ENCODE results near the gene HIVEP3. TPM values are rescaled to one million over a fixed set of nuclear protein-coding genes. Genes with fewer than 3 reads are reported as not detected.

Gene HIVEP3
- total RNA-seq, 4 donors from 2014 or later: 4.6 to 8.3 (median 6.5) TPM

GRCh38 chr1:41637367-41637766 lies 281.4 kb downstream of the HIVEP3 start:
- no peaks in the 10 kb centered on the region for H3K27me3 ChIP-seq
- peaks cover 0 to 14% (median 3%) of the 10 kb centered on the region in 4 donors for H3K4me1 ChIP-seq
- H3K9me3 ChIP-seq: no peaks in the 10 kb centered on the region
- H3K36me3 ChIP-seq: no peaks in the 10 kb centered on the region
- H3K4me3 ChIP-seq: no peak overlapping the region
- TF ChIP-seq POLR2A (IDR thresholded peaks at IDR 0.05): no peak
- TF ChIP-seq CTCF (IDR thresholded peaks at IDR 0.05): no peak
- DNase-seq: no peak
- H3K27ac ChIP-seq: no peak overlapping the region

- no peak for DNase-seq
- H3K27me3 ChIP-seq: no peaks in the 10 kb centered on the region
- H3K9me3 ChIP-seq: no peaks in the 10 kb centered on the region
- H3K4me1 ChIP-seq: no peaks in the 10 kb centered on the region
- no peak overlapping the region for H3K27ac ChIP-seq
- no peak for TF ChIP-seq CTCF (IDR thresholded peaks at IDR 0.05)
- no peak for TF ChIP-seq POLR2A (IDR thresholded peaks at IDR 0.05)
- H3K4me3 ChIP-seq: no peak overlapping the region
- H3K36me3 ChIP-seq: no peaks in the 10 kb centered on the region
These were observed 285.0 kb downstream of the HIVEP3 start for GRCh38 chr1:41633764-41634163.

GRCh38 chr1:41632781-41633575 lies 285.7 kb downstream of the HIVEP3 start:
- TF ChIP-seq CTCF (IDR thresholded peaks at IDR 0.05): no peak
- no peak for TF ChIP-seq POLR2A (IDR thresholded peaks at IDR 0.05)
- no peak overlapping the region for H3K27ac ChIP-seq
- no peaks in the 10 kb centered on the region for H3K4me1 ChIP-seq
- no peaks in the 10 kb centered on the region for H3K36me3 ChIP-seq
- no peaks in the 10 kb centered on the region for H3K9me3 ChIP-seq
- H3K4me3 ChIP-seq: no peak overlapping the region
- no peak for DNase-seq
- no peaks in the 10 kb centered on the region for H3K27me3 ChIP-seq

GRCh38 chr1:41631971-41632370 lies 286.8 kb downstream of the HIVEP3 start:
- Histone ChIP-seq H3K27ac (no peak overlapping the region), H3K36me3 (no peaks in the 10 kb centered on the region), H3K4me1 (no peaks in the 10 kb centered on the region), H3K4me3 (no peak overlapping the region), H3K27me3 (no peaks in the 10 kb centered on the region), H3K9me3 (no peaks in the 10 kb centered on the region)
- no peak for TF ChIP-seq CTCF (IDR thresholded peaks at IDR 0.05)
- no peak for TF ChIP-seq POLR2A (IDR thresholded peaks at IDR 0.05)
- no peak for DNase-seq

GRCh38 chr1:41631154-41631553 lies 287.6 kb downstream of the HIVEP3 start:
- no peaks in the 10 kb centered on the region for H3K36me3 ChIP-seq
- H3K27me3 ChIP-seq: no peaks in the 10 kb centered on the region
- TF ChIP-seq POLR2A (IDR thresholded peaks at IDR 0.05): no peak
- TF ChIP-seq CTCF (IDR thresholded peaks at IDR 0.05): no peak
- H3K4me1 ChIP-seq: no peaks in the 10 kb centered on the region
- no peak overlapping the region for H3K27ac ChIP-seq
- H3K4me3 ChIP-seq: no peak overlapping the region
- no peaks in the 10 kb centered on the region for H3K9me3 ChIP-seq
- peak in 1 of 3 donors; percentile 29 for DNase-seq
